GM21576 (cell line): ENCODE results near the gene RBFOX2.
"Not testable (repeated sequence)": the region's sequence is repeated elsewhere in the genome, so short reads cannot be mapped to it uniquely, and the experiment has no call there.

Experiments
- ATAC-seq: cut with Tn5 transposase; IDR thresholded peaks from one replicate; pipeline ENCODE4 v1.9.1; 2021; ENCODE audit warnings: mild to moderate bottlenecking, moderate library complexity; ENCODE audit not compliant: unreplicated experiment

The RBFOX2 gene

GRCh38 chr22:36010090-36010489, 18.5 kb downstream of the RBFOX2 start:
- ATAC-seq: no peak

GRCh38 chr22:36009085-36009484, 19.5 kb downstream of the RBFOX2 start:
- ATAC-seq: no peak

GRCh38 chr22:36008565-36008964, 20.1 kb downstream of the RBFOX2 start:
- no peak for ATAC-seq

GRCh38 chr22:36008131-36008530, 20.5 kb downstream of the RBFOX2 start:
- ATAC-seq: no peak

GRCh38 chr22:36003972-36004674, 24.5 kb downstream of the RBFOX2 start:
- ATAC-seq: no peak

- no peak for ATAC-seq
Observed at GRCh38 chr22:36002718-36003260, 25.8 kb downstream of the RBFOX2 start.

- ATAC-seq: no peak
Observed at GRCh38 chr22:36002084-36002483, 26.5 kb downstream of the RBFOX2 start.

GRCh38 chr22:35998748-35999147, 29.9 kb downstream of the RBFOX2 start:
- no peak for ATAC-seq

- no peak for ATAC-seq
Observed at GRCh38 chr22:35997438-35997837, 31.2 kb downstream of the RBFOX2 start.

- no peak for ATAC-seq
Observed at GRCh38 chr22:35996596-35996995, 32.0 kb downstream of the RBFOX2 start.

- ATAC-seq: no peak
Observed at GRCh38 chr22:35995772-35996171, 32.9 kb downstream of the RBFOX2 start.

- no peak for ATAC-seq
Observed at GRCh38 chr22:35995348-35995747, 33.3 kb downstream of the RBFOX2 start.

GRCh38 chr22:35993727-35994126, 34.9 kb downstream of the RBFOX2 start:
- not testable (repeated sequence) for ATAC-seq

- no peak for ATAC-seq
Observed at GRCh38 chr22:35993048-35993714, 35.4 kb downstream of the RBFOX2 start.

- ATAC-seq: no peak
Observed at GRCh38 chr22:35991168-35991567, 37.5 kb downstream of the RBFOX2 start.

- ATAC-seq: no peak
Observed at GRCh38 chr22:35988030-35988429, 40.6 kb downstream of the RBFOX2 start.

GRCh38 chr22:35987487-35987886, 41.1 kb downstream of the RBFOX2 start:
- no peak for ATAC-seq

- no peak for ATAC-seq
Observed at GRCh38 chr22:35986088-35986487, 42.5 kb downstream of the RBFOX2 start.

- ATAC-seq: no peak
Observed at GRCh38 chr22:35985371-35985770, 43.3 kb downstream of the RBFOX2 start.

- ATAC-seq: no peak
Observed at GRCh38 chr22:35984183-35985175, 44.1 kb downstream of the RBFOX2 start.

- ATAC-seq: no peak
Observed at GRCh38 chr22:35981900-35982299, 46.7 kb downstream of the RBFOX2 start.
